Lower leg skin (tissue), 4 donors: ENCODE data around the gene BNIP5. TPM values are rescaled to one million over a fixed set of nuclear protein-coding genes. Genes with fewer than 3 reads are reported as not detected.

ENCODE experiments used
- DNase-seq, 2 donors: peaks; one replicate each; pipeline ENCODE4 v3.0.0-alpha.2; 2019; ENCODE audit warnings: low spot score in 2 of 2
- H3K4me3 ChIP-seq: fragments of 200-600 bp; sonication (generic); 2 replicates; pipeline ENCODE4 v1.5.1; 2017; ENCODE audit warnings: mild to moderate bottlenecking, low read depth; ENCODE audit not compliant: poor library complexity, severe bottlenecking
- CTCF ChIP-seq, 3 donors: fragments of 450-650 bp; IDR thresholded peaks; one replicate each; pipeline ENCODE4 v1.5.1; 2016; ENCODE audit warnings: antibody characterized with exemption in 3 of 3, mild to moderate bottlenecking in 3 of 3, moderate library complexity in 2 of 3
- POLR2A ChIP-seq, 2 donors: fragments of 450-650 bp; IDR thresholded peaks; one replicate each; pipeline ENCODE4 v1.6.1; 2016 to 2017; ENCODE audit warnings: antibody characterized with exemption in 2 of 2, mild to moderate bottlenecking in 1 of 2, moderate library complexity in 1 of 2
- WGBS, 2 donors: methylation state at CpG; one replicate each; pipeline ENCODE4 v1.1.5; 2018; 5-methylcytosine and 5-hydroxymethylcytosine counted together
- intact Hi-C: fragments of 100-400 bp; cut with DNase I; formaldehyde crosslinking; loops from one replicate; pipeline ENCODE4 v1.15.0; 2023; ENCODE audit warnings: low total_unique reads
- total RNA-seq, 4 donors: library from RNA; depleted of rRNA; stranded (reverse); fragments of >200 nt; gene quantifications; one replicate each; pipeline ENCODE4 v1.1.0, GENCODE V29; 2016

The BNIP5 gene
- total RNA-seq, 4 donors from 2014 or later = not detected

GRCh38 chr6:36290668-36291620 lies 45.7 kb downstream of the BNIP5 start:
- intact Hi-C loops = no loop called here
- TF ChIP-seq CTCF (IDR thresholded peaks at IDR 0.05) (no peak), POLR2A (IDR thresholded peaks at IDR 0.05) (no peak)
- WGBS, 2 donors = 65 to 69% methylated on average over 23 of the region's 23 CpGs
- H3K4me3 ChIP-seq = no peak overlapping the region
- DNase-seq = no peak

GRCh38 chr6:36289281-36289878 lies 47.3 kb downstream of the BNIP5 start:
- intact Hi-C loops = no loop called here

GRCh38 chr6:36286858-36287257 lies 49.8 kb downstream of the BNIP5 start:
- DNase-seq = no peak
- TF ChIP-seq POLR2A (IDR thresholded peaks at IDR 0.05) (no peak), CTCF (IDR thresholded peaks at IDR 0.05) (no peak)
- 68 to 80% methylated on average over 5 of the region's 5 CpGs for whole genome bisulfite sequencing, 2 donors
- H3K4me3 ChIP-seq = no peak overlapping the region
- intact Hi-C loops = no loop called here

More at GRCh38 chr6:36289281-36289878, 47.3 kb downstream of the BNIP5 start:
- H3K4me3 ChIP-seq = no peak overlapping the region
- no peak for DNase-seq
- TF ChIP-seq CTCF (IDR thresholded peaks at IDR 0.05) (no peak), POLR2A (IDR thresholded peaks at IDR 0.05) (no peak)
- WGBS, 2 donors = 49 to 51% methylated on average over 7 of the region's 7 CpGs

- no peak for TF ChIP-seq CTCF (IDR thresholded peaks at IDR 0.05)
- WGBS, 2 donors = 81 to 83% methylated on average over 1 of the region's 1 CpG
- no peak overlapping the region for H3K4me3 ChIP-seq
- intact Hi-C loops = no loop called here
- no peak for DNase-seq
Measured at GRCh38 chr6:36285797-36286196, 50.9 kb downstream of the BNIP5 start.

GRCh38 chr6:36285187-36285671 lies 51.5 kb downstream of the BNIP5 start:
- no peak for DNase-seq
- no peak for TF ChIP-seq CTCF (IDR thresholded peaks at IDR 0.05)
- no peak for TF ChIP-seq POLR2A (IDR thresholded peaks at IDR 0.05)
- H3K4me3 ChIP-seq = no peak overlapping the region
- intact Hi-C loops = no loop called here
- WGBS, 2 donors = 22 to 30% methylated on average over 26 of the region's 26 CpGs
